ENCODE data around the gene KRTAP20-4. TPM values are rescaled to one million over a fixed set of nuclear protein-coding genes. Genes with fewer than 3 reads are reported as not detected.

KRTAP20-4 gene
- total RNA-seq = not detected
- long read RNA-seq = 0 reads

DNA sequence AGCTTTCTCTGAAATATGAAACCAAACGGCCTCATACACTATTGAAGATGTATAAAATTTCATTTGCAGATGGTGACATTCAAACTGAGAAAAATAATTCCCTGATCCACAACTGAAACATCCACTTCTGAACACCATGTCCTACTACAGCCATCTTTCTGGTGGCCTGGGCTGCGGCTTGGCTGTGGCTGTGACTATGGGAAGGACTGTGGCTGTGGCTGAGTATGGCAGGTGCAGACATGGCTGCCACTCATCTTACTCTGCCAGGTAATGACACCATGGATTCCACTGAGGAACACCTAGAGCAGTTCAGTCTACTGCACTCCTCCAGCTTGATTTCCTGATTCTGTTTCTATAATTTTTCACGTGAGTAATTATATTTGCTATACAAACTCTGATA lies at the start of gene KRTAP20-4:
Gene KRTAP20-4, plus strand, starts transcription at position 106 of the 400 bp plus-strand sequence.
- H3K4me3 ChIP-seq = no peak within 1 kb of the TSS
- intact Hi-C loops (cut with micrococcal nuclease) = no loop called here
- peaks cover 10% of the 10 kb centered on the region for H3K9me3 ChIP-seq (replicated peaks)
- no peak for DNase-seq
- no peaks in the 10 kb centered on the region for H3K27me3 ChIP-seq (ENCODE audit: low read depth)
- TF ChIP-seq, protein P1, sequence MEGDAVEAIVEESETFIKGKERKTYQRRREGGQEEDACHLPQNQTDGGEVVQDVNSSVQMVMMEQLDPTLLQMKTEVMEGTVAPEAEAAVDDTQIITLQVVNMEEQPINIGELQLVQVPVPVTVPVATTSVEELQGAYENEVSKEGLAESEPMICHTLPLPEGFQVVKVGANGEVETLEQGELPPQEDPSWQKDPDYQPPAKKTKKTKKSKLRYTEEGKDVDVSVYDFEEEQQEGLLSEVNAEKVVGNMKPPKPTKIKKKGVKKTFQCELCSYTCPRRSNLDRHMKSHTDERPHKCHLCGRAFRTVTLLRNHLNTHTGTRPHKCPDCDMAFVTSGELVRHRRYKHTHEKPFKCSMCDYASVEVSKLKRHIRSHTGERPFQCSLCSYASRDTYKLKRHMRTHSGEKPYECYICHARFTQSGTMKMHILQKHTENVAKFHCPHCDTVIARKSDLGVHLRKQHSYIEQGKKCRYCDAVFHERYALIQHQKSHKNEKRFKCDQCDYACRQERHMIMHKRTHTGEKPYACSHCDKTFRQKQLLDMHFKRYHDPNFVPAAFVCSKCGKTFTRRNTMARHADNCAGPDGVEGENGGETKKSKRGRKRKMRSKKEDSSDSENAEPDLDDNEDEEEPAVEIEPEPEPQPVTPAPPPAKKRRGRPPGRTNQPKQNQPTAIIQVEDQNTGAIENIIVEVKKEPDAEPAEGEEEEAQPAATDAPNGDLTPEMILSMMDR (IDR thresholded peaks at IDR 0.05; ENCODE audit: borderline replicate concordance) = no peak
- no peak within 1 kb of the TSS for H3K27ac ChIP-seq (replicated peaks)
- no peaks in the 10 kb centered on the region for H3K36me3 ChIP-seq
- no peaks in the 10 kb centered on the region for H3K4me1 ChIP-seq

DNA sequence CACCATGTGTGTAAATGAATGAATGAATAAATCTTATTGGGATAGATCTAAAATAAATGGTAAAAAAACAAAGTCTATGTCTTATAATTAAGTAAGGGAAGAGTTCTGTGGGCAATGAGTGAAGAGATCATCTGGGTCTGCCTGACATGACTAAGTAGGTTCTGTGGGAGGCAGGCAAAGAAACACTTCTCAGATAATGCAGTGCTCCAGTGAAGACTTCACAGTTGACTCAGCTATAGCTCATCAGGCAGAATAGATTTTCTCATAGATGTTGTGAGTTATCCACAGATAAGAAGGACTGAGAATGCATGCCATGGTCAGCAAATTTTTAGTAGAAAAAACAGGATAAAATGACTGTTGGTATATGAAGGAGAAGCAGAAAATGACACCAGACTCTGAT lies 42.7 kb upstream of the KRTAP20-4 start:
- H3K9me3 ChIP-seq (replicated peaks) = no peaks in the 10 kb centered on the region
- no peak overlapping the region for H3K27ac ChIP-seq (replicated peaks)
- H3K4me3 ChIP-seq = no peak overlapping the region
- TF ChIP-seq, protein P1 (IDR thresholded peaks at IDR 0.05; ENCODE audit: borderline replicate concordance) = no peak
- no peaks in the 10 kb centered on the region for H3K36me3 ChIP-seq
- no peak for DNase-seq
- intact Hi-C loops (cut with micrococcal nuclease) = no loop called here
- H3K27me3 ChIP-seq (ENCODE audit: low read depth) = no peaks in the 10 kb centered on the region
- H3K4me1 ChIP-seq = no peaks in the 10 kb centered on the region

DNA sequence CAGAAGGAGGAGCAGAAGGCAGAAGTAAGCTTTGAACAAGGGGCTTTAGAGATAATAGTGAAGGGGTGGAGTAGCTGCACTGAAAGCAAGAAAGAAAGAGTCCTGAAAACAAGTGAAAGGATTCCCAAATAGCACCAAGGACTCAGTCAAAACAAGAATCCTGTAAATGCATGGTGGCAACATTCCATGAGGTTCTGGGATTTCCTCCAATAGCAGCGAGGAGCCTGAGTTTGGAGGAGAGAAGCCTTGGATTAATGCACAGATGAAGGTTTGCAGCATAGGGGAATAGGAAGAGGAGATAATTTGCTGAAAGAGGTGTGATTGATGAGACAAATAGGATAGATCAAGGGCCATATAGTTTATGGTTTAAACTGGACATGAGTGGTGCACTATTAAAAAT lies 41.1 kb upstream of the KRTAP20-4 start:
- Histone ChIP-seq H3K36me3 (no peaks in the 10 kb centered on the region), H3K27ac (replicated peaks) (no peak overlapping the region), H3K4me3 (no peak overlapping the region), H3K27me3 (ENCODE audit: low read depth) (no peaks in the 10 kb centered on the region), H3K4me1 (no peaks in the 10 kb centered on the region), H3K9me3 (replicated peaks) (no peaks in the 10 kb centered on the region)
- TF ChIP-seq, protein P1 (IDR thresholded peaks at IDR 0.05; ENCODE audit: borderline replicate concordance) = no peak
- no peak for DNase-seq
- intact Hi-C loops (cut with micrococcal nuclease) = no loop called here

DNA sequence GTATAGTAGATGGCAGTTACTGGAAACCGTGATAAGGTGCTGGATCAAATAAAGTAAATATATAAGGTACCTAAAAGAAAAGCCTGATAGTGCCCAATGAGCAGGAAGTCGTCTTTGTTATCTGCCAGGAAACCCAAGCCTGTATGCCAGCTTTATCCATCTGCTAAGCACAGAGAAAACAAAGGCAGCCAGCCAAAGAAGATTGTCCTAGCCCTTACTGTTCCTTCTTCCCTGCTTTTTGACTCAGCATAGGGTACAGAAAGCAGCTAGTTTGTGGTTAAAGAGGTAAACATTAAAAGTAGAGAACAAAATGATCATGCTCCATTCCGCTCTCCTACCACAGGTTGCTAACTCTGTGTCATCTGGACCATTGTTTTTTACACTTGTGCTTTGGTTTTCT lies 40.3 kb upstream of the KRTAP20-4 start:
- Histone ChIP-seq H3K27ac (replicated peaks) (no peak overlapping the region), H3K4me1 (no peaks in the 10 kb centered on the region), H3K27me3 (ENCODE audit: low read depth) (no peaks in the 10 kb centered on the region), H3K4me3 (no peak overlapping the region), H3K36me3 (no peaks in the 10 kb centered on the region), H3K9me3 (replicated peaks) (no peaks in the 10 kb centered on the region)
- TF ChIP-seq, protein P1 (IDR thresholded peaks at IDR 0.05; ENCODE audit: borderline replicate concordance) = no peak
- intact Hi-C loops (cut with micrococcal nuclease) = no loop called here
- DNase-seq = no peak

DNA sequence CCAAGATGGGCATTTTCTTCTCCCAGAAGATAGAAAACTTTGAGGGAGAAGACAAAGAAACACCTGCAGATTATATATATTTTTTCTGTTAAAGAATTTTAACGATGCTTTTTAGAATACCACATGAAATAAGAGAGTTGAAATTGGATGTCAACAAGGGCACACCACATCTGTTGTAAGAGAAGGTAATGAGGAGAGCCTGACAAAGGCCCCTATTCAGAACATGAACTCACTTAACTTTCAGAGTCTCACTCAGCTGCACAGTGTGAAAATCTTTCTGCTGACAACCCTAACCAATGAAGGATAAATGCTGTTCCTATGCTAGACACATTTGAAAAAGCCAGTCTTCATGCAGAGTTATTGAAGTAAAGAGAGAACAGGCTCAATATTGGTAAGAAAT lies 37.6 kb upstream of the KRTAP20-4 start:
- Histone ChIP-seq H3K27me3 (ENCODE audit: low read depth) (no peaks in the 10 kb centered on the region), H3K4me3 (no peak overlapping the region), H3K4me1 (no peaks in the 10 kb centered on the region), H3K27ac (replicated peaks) (no peak overlapping the region), H3K9me3 (replicated peaks) (no peaks in the 10 kb centered on the region), H3K36me3 (no peaks in the 10 kb centered on the region)
- DNase-seq = no peak
- intact Hi-C loops (cut with micrococcal nuclease) = no loop called here
- TF ChIP-seq, protein P1 (IDR thresholded peaks at IDR 0.05; ENCODE audit: borderline replicate concordance) = no peak

DNA sequence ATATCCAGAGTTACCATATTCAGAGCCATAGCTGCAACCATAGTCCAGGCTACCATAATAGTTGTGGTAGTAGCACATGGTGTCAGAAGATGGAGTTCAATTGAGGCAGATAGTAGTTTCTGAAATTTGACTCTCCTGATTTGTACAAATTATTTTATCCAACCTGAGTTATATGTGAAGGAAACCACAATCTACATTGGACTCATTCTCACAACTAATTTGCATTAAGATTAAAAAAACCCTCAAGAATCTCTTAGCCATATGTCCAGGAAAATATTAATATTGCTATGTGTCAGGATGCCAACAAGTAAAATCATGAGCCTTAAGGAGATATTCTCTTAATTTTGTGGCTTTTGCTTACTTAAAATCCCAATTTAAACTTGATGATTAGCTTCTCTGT lies 30.1 kb upstream of the KRTAP20-4 start, which contains the start of gene KRTAP22-2:
Gene KRTAP22-2, minus strand, starts transcription at position 101 of the 400 bp plus-strand sequence.
- DNase-seq = no peak
- intact Hi-C loops (cut with micrococcal nuclease) = no loop called here
- H3K4me1 ChIP-seq = no peaks in the 10 kb centered on the region
- H3K36me3 ChIP-seq = no peaks in the 10 kb centered on the region
- no peaks in the 10 kb centered on the region for H3K9me3 ChIP-seq (replicated peaks)
- TF ChIP-seq, protein P1 (IDR thresholded peaks at IDR 0.05; ENCODE audit: borderline replicate concordance) = no peak
- no peak within 1 kb of the TSS for H3K27ac ChIP-seq (replicated peaks)
- H3K27me3 ChIP-seq (ENCODE audit: low read depth) = no peaks in the 10 kb centered on the region
- no peak within 1 kb of the TSS for H3K4me3 ChIP-seq

Measured in left ventricle myocardium inferior (tissue), 1 donor.